BLaER1 (cell line): ENCODE measurements around the gene SMYD3.

Experiments used
- H3K27ac ChIP-seq: shearing (Covaris generic); formaldehyde crosslinking; 2 replicates; pipeline ENCODE4 v1.8.1; 2022
- H3K27me3 ChIP-seq: shearing (Covaris generic); formaldehyde crosslinking; 2 replicates; pipeline ENCODE4 v1.8.1; 2022
- H3K36me3 ChIP-seq: shearing (Covaris generic); formaldehyde crosslinking; 2 replicates; pipeline ENCODE4 v1.8.1; 2022
- H3K4me1 ChIP-seq: shearing (Covaris generic); formaldehyde crosslinking; 2 replicates; pipeline ENCODE4 v1.8.1; 2022
- H3K4me2 ChIP-seq: shearing (Covaris generic); formaldehyde crosslinking; 2 replicates; pipeline ENCODE4 v1.8.1; 2022
- H3K4me3 ChIP-seq: shearing (Covaris generic); formaldehyde crosslinking; 2 replicates; pipeline ENCODE4 v1.8.1; 2022
- H3K9ac ChIP-seq: shearing (Covaris generic); formaldehyde crosslinking; 2 replicates; pipeline ENCODE4 v1.8.1; 2022
- H3K9me3 ChIP-seq: shearing (Covaris generic); formaldehyde crosslinking; 2 replicates; pipeline ENCODE4 v1.8.1; 2022
- H4K20me1 ChIP-seq: shearing (Covaris generic); formaldehyde crosslinking; 2 replicates; pipeline ENCODE4 v1.8.1; 2022
- Cebpa-rat ChIP-seq: shearing (Covaris generic); IDR thresholded peaks from 2 replicates; pipeline ENCODE4 v1.8.1; 2022

Gene SMYD3

GRCh38 chr1:245872475-245872874 is 634.6 kb downstream of the SMYD3 start:
- H3K4me3 ChIP-seq: no peak overlapping the region
- 0 out of 2 replicates have a peak, but pooled peaks cover 8% of the 10 kb centered on the region for H3K4me1 ChIP-seq
- no peaks in the 10 kb centered on the region for H3K27me3 ChIP-seq
- H3K27ac ChIP-seq: no peak overlapping the region
- TF ChIP-seq Cebpa-rat: no peak
- peaks cover 14% of the 10 kb centered on the region for H3K36me3 ChIP-seq
- H3K9ac ChIP-seq: no peak overlapping the region
- H3K9me3 ChIP-seq: no peaks in the 10 kb centered on the region
- no peak overlapping the region for H3K4me2 ChIP-seq
- no peaks in the 10 kb centered on the region for H4K20me1 ChIP-seq

- Histone ChIP-seq H4K20me1 (no peaks in the 10 kb centered on the region), H3K27ac (no peak overlapping the region), H3K4me3 (no peak overlapping the region), H3K27me3 (no peaks in the 10 kb centered on the region), H3K4me2 (no peak overlapping the region), H3K9me3 (no peaks in the 10 kb centered on the region), H3K36me3 (peaks cover 14% of the 10 kb centered on the region; the same call in 1 of the 2 replicates), H3K9ac (no peak overlapping the region), H3K4me1 (0 out of 2 replicates have a peak, but pooled peaks cover 3% of the 10 kb centered on the region)
- no peak for TF ChIP-seq Cebpa-rat
These were observed 635.2 kb downstream of the SMYD3 start for GRCh38 chr1:245871915-245872314.

- Histone ChIP-seq H3K4me3 (no peak overlapping the region), H3K27me3 (no peaks in the 10 kb centered on the region), H3K27ac (no peak overlapping the region), H4K20me1 (no peaks in the 10 kb centered on the region), H3K9ac (no peak overlapping the region), H3K9me3 (no peaks in the 10 kb centered on the region), H3K4me1 (no peaks in the 10 kb centered on the region), H3K4me2 (no peak overlapping the region), H3K36me3 (peaks cover 14% of the 10 kb centered on the region; the same call in 1 of the 2 replicates)
- no peak for TF ChIP-seq Cebpa-rat
These were observed 635.9 kb downstream of the SMYD3 start for GRCh38 chr1:245871191-245871590.

GRCh38 chr1:245870698-245871097 is 636.4 kb downstream of the SMYD3 start:
- no peak overlapping the region for H3K27ac ChIP-seq
- H3K27me3 ChIP-seq: no peaks in the 10 kb centered on the region
- TF ChIP-seq Cebpa-rat: no peak
- no peaks in the 10 kb centered on the region for H3K4me1 ChIP-seq
- H3K36me3 ChIP-seq: peaks cover 14% of the 10 kb centered on the region; the same call in 1 of the 2 replicates
- no peak overlapping the region for H3K4me2 ChIP-seq
- H3K9me3 ChIP-seq: no peaks in the 10 kb centered on the region
- H3K4me3 ChIP-seq: no peak overlapping the region
- no peak overlapping the region for H3K9ac ChIP-seq
- no peaks in the 10 kb centered on the region for H4K20me1 ChIP-seq

- peaks cover 9% of the 10 kb centered on the region; the same call in 1 of the 2 replicates for H3K36me3 ChIP-seq
- H3K27me3 ChIP-seq: no peaks in the 10 kb centered on the region
- no peak for TF ChIP-seq Cebpa-rat
- no peaks in the 10 kb centered on the region for H3K4me1 ChIP-seq
- H3K27ac ChIP-seq: no peak overlapping the region
- no peak overlapping the region for H3K4me2 ChIP-seq
- H4K20me1 ChIP-seq: no peaks in the 10 kb centered on the region
- H3K9ac ChIP-seq: no peak overlapping the region
- H3K9me3 ChIP-seq: no peaks in the 10 kb centered on the region
- H3K4me3 ChIP-seq: no peak overlapping the region
These were observed 637.2 kb downstream of the SMYD3 start for GRCh38 chr1:245869847-245870246.

GRCh38 chr1:245867738-245868137 is 639.3 kb downstream of the SMYD3 start:
- Histone ChIP-seq H3K9me3 (no peaks in the 10 kb centered on the region), H3K36me3 (peaks cover 20% of the 10 kb centered on the region), H3K27me3 (no peaks in the 10 kb centered on the region), H4K20me1 (no peaks in the 10 kb centered on the region), H3K27ac (no peak overlapping the region), H3K9ac (no peak overlapping the region), H3K4me2 (no peak overlapping the region), H3K4me1 (no peaks in the 10 kb centered on the region), H3K4me3 (no peak overlapping the region)
- no peak for TF ChIP-seq Cebpa-rat

GRCh38 chr1:245864872-245865271 is 642.2 kb downstream of the SMYD3 start:
- no peak for TF ChIP-seq Cebpa-rat
- peaks cover 15% of the 10 kb centered on the region for H3K36me3 ChIP-seq

GRCh38 chr1:245863566-245864184 is 643.4 kb downstream of the SMYD3 start:
- H3K27me3 ChIP-seq: no peaks in the 10 kb centered on the region
- no peak for TF ChIP-seq Cebpa-rat
- no peak overlapping the region for H3K4me3 ChIP-seq
- H3K27ac ChIP-seq: no peak overlapping the region
- no peak overlapping the region for H3K4me2 ChIP-seq
- no peak overlapping the region for H3K9ac ChIP-seq
- H4K20me1 ChIP-seq: no peaks in the 10 kb centered on the region
- peaks cover 16% of the 10 kb centered on the region for H3K4me1 ChIP-seq
- H3K36me3 ChIP-seq: peaks cover 15% of the 10 kb centered on the region
- no peaks in the 10 kb centered on the region for H3K9me3 ChIP-seq

More at GRCh38 chr1:245864872-245865271, 642.2 kb downstream of the SMYD3 start:
- Histone ChIP-seq H3K4me1 (peaks cover 16% of the 10 kb centered on the region), H3K27me3 (no peaks in the 10 kb centered on the region), H3K4me2 (no peak overlapping the region), H3K9ac (no peak overlapping the region), H3K27ac (no peak overlapping the region), H4K20me1 (no peaks in the 10 kb centered on the region), H3K9me3 (no peaks in the 10 kb centered on the region), H3K4me3 (no peak overlapping the region)

GRCh38 chr1:245862812-245863540 is 644.1 kb downstream of the SMYD3 start:
- Histone ChIP-seq H3K36me3 (peaks cover 20% of the 10 kb centered on the region), H4K20me1 (no peaks in the 10 kb centered on the region), H3K4me3 (no peak overlapping the region), H3K9ac (no peak overlapping the region), H3K9me3 (no peaks in the 10 kb centered on the region), H3K27ac (no peak overlapping the region), H3K4me1 (peaks cover 16% of the 10 kb centered on the region), H3K27me3 (no peaks in the 10 kb centered on the region), H3K4me2 (no peak overlapping the region)
- TF ChIP-seq Cebpa-rat: no peak
